ENCODE measurements around the gene PIK3AP1.
"Not testable (repeated sequence)": the region's sequence is repeated elsewhere in the genome, so short reads cannot be mapped to it uniquely, and the experiment has no call there.

The PIK3AP1 gene

GRCh38 chr10:96579133-96579532, 141.2 kb downstream of the PIK3AP1 start:
- DNase-seq (ENCODE audit: low read depth in 2 of 2, low spot score in 1 of 2) = no peak

GRCh38 chr10:96578633-96579032, 141.7 kb downstream of the PIK3AP1 start:
- DNase-seq (ENCODE audit: low read depth in 2 of 2, low spot score in 1 of 2) = no peak

GRCh38 chr10:96578022-96578421, 142.3 kb downstream of the PIK3AP1 start:
- no peak for DNase-seq (ENCODE audit: low read depth in 2 of 2, low spot score in 1 of 2)

GRCh38 chr10:96577069-96577468, 143.2 kb downstream of the PIK3AP1 start:
- no peak for DNase-seq (ENCODE audit: low read depth in 2 of 2, low spot score in 1 of 2)

- DNase-seq (ENCODE audit: low read depth in 2 of 2, low spot score in 1 of 2) = no peak
Observed at GRCh38 chr10:96576277-96576980, 143.9 kb downstream of the PIK3AP1 start.

- DNase-seq (ENCODE audit: low read depth in 2 of 2, low spot score in 1 of 2) = not testable (repeated sequence)
Observed at GRCh38 chr10:96574564-96574963, 145.8 kb downstream of the PIK3AP1 start.

GRCh38 chr10:96573036-96573435, 147.3 kb downstream of the PIK3AP1 start:
- DNase-seq (ENCODE audit: low read depth in 2 of 2, low spot score in 1 of 2) = no peak

- no peak for DNase-seq (ENCODE audit: low read depth in 2 of 2, low spot score in 1 of 2)
Observed at GRCh38 chr10:96570983-96571964, 149.0 kb downstream of the PIK3AP1 start.

GRCh38 chr10:96570511-96570910, 149.8 kb downstream of the PIK3AP1 start:
- DNase-seq (ENCODE audit: low read depth in 2 of 2, low spot score in 1 of 2) = no peak

GRCh38 chr10:96568402-96568801, 151.9 kb downstream of the PIK3AP1 start:
- DNase-seq (ENCODE audit: low read depth in 2 of 2, low spot score in 1 of 2) = no peak

- DNase-seq (ENCODE audit: low read depth in 2 of 2, low spot score in 1 of 2) = no peak
Observed at GRCh38 chr10:96565774-96566173, 154.5 kb downstream of the PIK3AP1 start.

GRCh38 chr10:96560966-96561887, 159.1 kb downstream of the PIK3AP1 start:
- no peak for DNase-seq (ENCODE audit: low read depth in 2 of 2, low spot score in 1 of 2)

- DNase-seq (ENCODE audit: low read depth in 2 of 2, low spot score in 1 of 2) = no peak
Observed at GRCh38 chr10:96560489-96560888, 159.8 kb downstream of the PIK3AP1 start.

- DNase-seq (ENCODE audit: low read depth in 2 of 2, low spot score in 1 of 2) = no peak
Observed at GRCh38 chr10:96556003-96556402, 164.3 kb downstream of the PIK3AP1 start.

- no peak for DNase-seq (ENCODE audit: low read depth in 2 of 2, low spot score in 1 of 2)
Observed at GRCh38 chr10:96555330-96555729, 165.0 kb downstream of the PIK3AP1 start.

- DNase-seq (ENCODE audit: low read depth in 2 of 2, low spot score in 1 of 2) = no peak
Observed at GRCh38 chr10:96548589-96548988, 171.7 kb downstream of the PIK3AP1 start.

- not testable (repeated sequence) for DNase-seq (ENCODE audit: low read depth in 2 of 2, low spot score in 1 of 2)
Observed at GRCh38 chr10:96545558-96545957, 174.8 kb downstream of the PIK3AP1 start.
